ENCODE data around the gene CFLAR. TPM values are rescaled to one million over a fixed set of nuclear protein-coding genes. Genes with fewer than 3 reads are reported as not detected.

Gene CFLAR
- total RNA-seq, 2 experiments from 2014 or later, result 255 to 270 TPM

GRCh38 chr2:201196003-201196402, 80.0 kb downstream of the CFLAR start:
- H3K36me3 Mint-ChIP-seq (ENCODE audit: low read depth), result peaks cover 53% of the 10 kb centered on the region
- POLR2A ChIA-PET, result no interaction called here
- H3K4me3 Mint-ChIP-seq, result no peak overlapping the region
- H3K9me3 Mint-ChIP-seq (ENCODE audit: low read depth), result no peaks in the 10 kb centered on the region
- CTCF ChIA-PET, result interaction anchor here (0.6 to 4.0 kb wide), 6 partner anchors 11 to 330 kb away, joined by 3 to 36 read pairs (median 4); partner anchors contain the start of gene CASP10
- peaks cover 53% of the 10 kb centered on the region for H3K4me1 Mint-ChIP-seq
- no peak for DNase-seq
- ATAC-seq, result no peak
- H3K27ac Mint-ChIP-seq, result no peak overlapping the region
- no peaks in the 10 kb centered on the region for H3K27me3 Mint-ChIP-seq
- intact Hi-C loops (cut with DNase I, micrococcal nuclease), result no loop called here

- no peak for DNase-seq
- Mint-ChIP-seq H3K27ac (no peak overlapping the region), H3K27me3 (no peaks in the 10 kb centered on the region), H3K4me1 (peaks cover 45% of the 10 kb centered on the region), H3K4me3 (no peak overlapping the region), H3K9me3 (ENCODE audit: low read depth) (no peaks in the 10 kb centered on the region), H3K36me3 (ENCODE audit: low read depth) (peaks cover 55% of the 10 kb centered on the region)
- ChIA-PET CTCF (interaction anchor here (0.8 to 4.0 kb wide), 4 partner anchors 14 to 35 kb away, joined by 3 to 36 read pairs (median 5); partner anchors contain the start of gene CASP10), POLR2A (no interaction called here)
- no peak for ATAC-seq
- intact Hi-C loops (cut with DNase I, micrococcal nuclease), result no loop called here
Observed at GRCh38 chr2:201196803-201197202, 80.8 kb downstream of the CFLAR start.

- H3K9me3 Mint-ChIP-seq (ENCODE audit: low read depth), result no peaks in the 10 kb centered on the region
- no peak overlapping the region for H3K27ac Mint-ChIP-seq
- ChIA-PET CTCF (interaction anchor here (1.0 kb wide), 1 partner anchor 241 kb away, joined by 3 read pairs; no protein-coding TSS in a partner anchor), POLR2A (no interaction called here)
- no peak overlapping the region for H3K4me3 Mint-ChIP-seq
- peaks cover 53% of the 10 kb centered on the region for H3K36me3 Mint-ChIP-seq (ENCODE audit: low read depth)
- H3K27me3 Mint-ChIP-seq, result no peaks in the 10 kb centered on the region
- H3K4me1 Mint-ChIP-seq, result peaks cover 36% of the 10 kb centered on the region
- DNase-seq (no peak), ATAC-seq (no peak)
- intact Hi-C loops (cut with DNase I, micrococcal nuclease), result no loop called here
Observed at GRCh38 chr2:201197781-201198180, 81.8 kb downstream of the CFLAR start.

- peaks cover 43% of the 10 kb centered on the region for H3K36me3 Mint-ChIP-seq (ENCODE audit: low read depth)
- H3K27ac Mint-ChIP-seq, result no peak overlapping the region
- H3K9me3 Mint-ChIP-seq (ENCODE audit: low read depth), result no peaks in the 10 kb centered on the region
- peaks cover 23% of the 10 kb centered on the region for H3K4me1 Mint-ChIP-seq
- no peaks in the 10 kb centered on the region for H3K27me3 Mint-ChIP-seq
- no peak overlapping the region for H3K4me3 Mint-ChIP-seq
- ChIA-PET CTCF (interaction anchor here (0.8 kb wide), 1 partner anchor 129 kb away, joined by 3 read pairs; no protein-coding TSS in a partner anchor), POLR2A (interaction anchor here (0.5 kb wide), 1 partner anchor 275 kb away, joined by 4 read pairs; no protein-coding TSS in a partner anchor)
- ATAC-seq (no peak), DNase-seq (no peak)
- intact Hi-C loops (cut with DNase I, micrococcal nuclease), result no loop called here
Observed at GRCh38 chr2:201199847-201200246, 83.9 kb downstream of the CFLAR start.

GRCh38 chr2:201200345-201200744, 84.4 kb downstream of the CFLAR start:
- H3K4me3 Mint-ChIP-seq, result no peak overlapping the region
- ChIA-PET POLR2A (interaction anchor here (0.5 kb wide), 1 partner anchor 276 kb away, joined by 4 read pairs; no protein-coding TSS in a partner anchor), CTCF (interaction anchor here (0.6 to 1.5 kb wide), 4 partner anchors 17 to 247 kb away, joined by 3 to 10 read pairs (median 4); partner anchors contain the start of gene CASP10)
- H3K27me3 Mint-ChIP-seq, result no peaks in the 10 kb centered on the region
- intact Hi-C loops (cut with DNase I, micrococcal nuclease), result no loop called here
- H3K27ac Mint-ChIP-seq, result no peak overlapping the region
- H3K9me3 Mint-ChIP-seq (ENCODE audit: low read depth), result no peaks in the 10 kb centered on the region
- H3K4me1 Mint-ChIP-seq, result peaks cover 23% of the 10 kb centered on the region
- H3K36me3 Mint-ChIP-seq (ENCODE audit: low read depth), result peaks cover 40% of the 10 kb centered on the region
- DNase-seq (no peak), ATAC-seq (no peak)

GRCh38 chr2:201201371-201201770, 85.4 kb downstream of the CFLAR start:
- intact Hi-C loops (cut with DNase I, micrococcal nuclease), result no loop called here
- POLR2A ChIA-PET, result no interaction called here
- H3K27me3 Mint-ChIP-seq, result no peaks in the 10 kb centered on the region
- ATAC-seq (no peak), DNase-seq (no peak)
- no peak overlapping the region for H3K4me3 Mint-ChIP-seq
- H3K4me1 Mint-ChIP-seq, result peaks cover 23% of the 10 kb centered on the region
- no peaks in the 10 kb centered on the region for H3K9me3 Mint-ChIP-seq (ENCODE audit: low read depth)
- CTCF ChIA-PET, result interaction anchor here (1.0 to 1.5 kb wide), 3 partner anchors 18 to 35 kb away, joined by 3 to 10 read pairs (median 4); partner anchors contain the start of gene CASP10
- no peak overlapping the region for H3K27ac Mint-ChIP-seq
- peaks cover 31% of the 10 kb centered on the region for H3K36me3 Mint-ChIP-seq (ENCODE audit: low read depth)

- no peak for DNase-seq
- Mint-ChIP-seq H3K9me3 (ENCODE audit: low read depth) (no peaks in the 10 kb centered on the region), H3K36me3 (ENCODE audit: low read depth) (peaks cover 24% of the 10 kb centered on the region), H3K27me3 (no peaks in the 10 kb centered on the region), H3K27ac (no peak overlapping the region), H3K4me3 (no peak overlapping the region), H3K4me1 (peaks cover 18% of the 10 kb centered on the region)
- ChIA-PET POLR2A (interaction anchor here (0.6 to 1.6 kb wide), 2 partner anchors 28 to 30 kb away, joined by 3 to 6 read pairs; no protein-coding TSS in a partner anchor), CTCF (interaction anchor here (0.5 to 3.5 kb wide), 3 partner anchors 18 to 29 kb away, joined by 5 to 20 read pairs (median 6); no protein-coding TSS in a partner anchor)
- intact Hi-C loops (cut with DNase I, micrococcal nuclease), result no loop called here
- no peak for ATAC-seq
Observed at GRCh38 chr2:201203916-201204654, 88.1 kb downstream of the CFLAR start.

GRCh38 chr2:201204655-201205514, 88.9 kb downstream of the CFLAR start:
- intact Hi-C loops (cut with DNase I, micrococcal nuclease), result no loop called here
- Mint-ChIP-seq H3K27me3 (no peaks in the 10 kb centered on the region), H3K9me3 (ENCODE audit: low read depth) (no peaks in the 10 kb centered on the region), H3K36me3 (ENCODE audit: low read depth) (peaks cover 28% of the 10 kb centered on the region), H3K27ac (no peak overlapping the region), H3K4me1 (peaks cover 22% of the 10 kb centered on the region), H3K4me3 (no peak overlapping the region)
- no peak for DNase-seq
- POLR2A ChIA-PET, result interaction anchor here (0.6 to 1.6 kb wide), 3 partner anchors 24 to 29 kb away, joined by 3 to 6 read pairs (median 3); no protein-coding TSS in a partner anchor
- ATAC-seq, result no peak
- CTCF ChIA-PET, result interaction anchor here (0.5 to 3.5 kb wide), 4 partner anchors 11 to 28 kb away, joined by 4 to 20 read pairs (median 6); no protein-coding TSS in a partner anchor

- H3K36me3 Mint-ChIP-seq (ENCODE audit: low read depth), result peaks cover 28% of the 10 kb centered on the region
- H3K27me3 Mint-ChIP-seq, result no peaks in the 10 kb centered on the region
- ChIA-PET POLR2A (interaction anchor here (0.7 to 1.6 kb wide), 2 partner anchors 23 to 27 kb away, joined by 3 to 6 read pairs; no protein-coding TSS in a partner anchor), CTCF (interaction anchor here (0.8 to 3.5 kb wide), 3 partner anchors 11 to 158 kb away, joined by 3 to 20 read pairs (median 4); no protein-coding TSS in a partner anchor)
- DNase-seq, result no peak
- no peak overlapping the region for H3K4me3 Mint-ChIP-seq
- peaks cover 26% of the 10 kb centered on the region for H3K4me1 Mint-ChIP-seq
- no peaks in the 10 kb centered on the region for H3K9me3 Mint-ChIP-seq (ENCODE audit: low read depth)
- H3K27ac Mint-ChIP-seq, result no peak overlapping the region
- ATAC-seq, result no peak
- intact Hi-C loops (cut with DNase I, micrococcal nuclease), result no loop called here
Observed at GRCh38 chr2:201205515-201205849, 89.5 kb downstream of the CFLAR start.

GRCh38 chr2:201208563-201209252, 92.7 kb downstream of the CFLAR start:
- Mint-ChIP-seq H3K4me3 (no peak overlapping the region), H3K27me3 (no peaks in the 10 kb centered on the region), H3K27ac (no peak overlapping the region), H3K36me3 (ENCODE audit: low read depth) (peaks cover 27% of the 10 kb centered on the region), H3K9me3 (ENCODE audit: low read depth) (no peaks in the 10 kb centered on the region), H3K4me1 (peaks cover 25% of the 10 kb centered on the region)
- ATAC-seq (no peak), DNase-seq (no peak)
- ChIA-PET CTCF (interaction anchor here (1.6 to 2.7 kb wide), 2 partner anchors 14 to 23 kb away, joined by 10 to 13 read pairs; no protein-coding TSS in a partner anchor), POLR2A (no interaction called here)
- intact Hi-C loops (cut with DNase I, micrococcal nuclease), result no loop called here
